HG02943 (cell line): ENCODE data around the gene TRAF5.

Experiments
- ATAC-seq: cut with Tn5 transposase; IDR thresholded peaks from one replicate; pipeline ENCODE4 v1.9.1; 2021; ENCODE audit warnings: mild to moderate bottlenecking, low read depth, moderate library complexity; ENCODE audit not compliant: unreplicated experiment

Gene TRAF5

GRCh38 chr1:211327346-211327921, 801 bp downstream of the TRAF5 start:
- ATAC-seq = peak; percentile 31

- ATAC-seq = no peak
Observed at GRCh38 chr1:211328084-211328694, 1.6 kb downstream of the TRAF5 start.

- no peak for ATAC-seq
Observed at GRCh38 chr1:211328866-211329475, 2.3 kb downstream of the TRAF5 start.

GRCh38 chr1:211329764-211330201, 3.1 kb downstream of the TRAF5 start:
- peak; percentile 45 for ATAC-seq

GRCh38 chr1:211330282-211330936, 3.8 kb downstream of the TRAF5 start:
- ATAC-seq = no peak

GRCh38 chr1:211331011-211331709, 4.5 kb downstream of the TRAF5 start:
- ATAC-seq = no peak

GRCh38 chr1:211332036-211332616, 5.5 kb downstream of the TRAF5 start:
- no peak for ATAC-seq

GRCh38 chr1:211332830-211333229, 6.2 kb downstream of the TRAF5 start:
- ATAC-seq = no peak

- ATAC-seq = no peak
Observed at GRCh38 chr1:211333906-211334305, 7.3 kb downstream of the TRAF5 start.

- ATAC-seq = no peak
Observed at GRCh38 chr1:211334986-211335385, 8.4 kb downstream of the TRAF5 start.

GRCh38 chr1:211335522-211336157, 9.0 kb downstream of the TRAF5 start:
- peak; percentile 91 for ATAC-seq

GRCh38 chr1:211336161-211336560, 9.5 kb downstream of the TRAF5 start:
- peak; percentile 16 for ATAC-seq

- ATAC-seq = no peak
Observed at GRCh38 chr1:211336775-211337174, 10.1 kb downstream of the TRAF5 start.

GRCh38 chr1:211337430-211338223, 11.0 kb downstream of the TRAF5 start:
- no peak for ATAC-seq

- ATAC-seq = no peak
Observed at GRCh38 chr1:211338224-211338620, 11.6 kb downstream of the TRAF5 start.

- ATAC-seq = no peak
Observed at GRCh38 chr1:211339631-211340041, 13.0 kb downstream of the TRAF5 start.

GRCh38 chr1:211340622-211341507, 14.2 kb downstream of the TRAF5 start:
- ATAC-seq = no peak

- no peak for ATAC-seq
Observed at GRCh38 chr1:211341999-211342398, 15.4 kb downstream of the TRAF5 start.
